HepG2 (cell line): Measurements from ENCODE around the gene FSTL1. TPM values are rescaled to one million over a fixed set of nuclear protein-coding genes. Genes with fewer than 3 reads are reported as not detected.

ENCODE experiments used
- ATAC-seq: fragments of 200-7000 bp; cut with Tn5 transposase; 3 replicates; pipeline ENCODE4 v1.9.1; 2020; ENCODE audit warnings: mild to moderate bottlenecking, moderate library complexity
- BruUV-seq: library from RNA; stranded (reverse); fragments of 400-500 nt; replicated peaks from 2 replicates; lab custom pipeline; 2021; lab: Mats Ljungman, UMichigan
- CTCF ChIA-PET: fragments of 300-600 bp; formaldehyde crosslinking; extraction: SDS; loops from one replicate; lab custom pipeline; 2021; ENCODE audit warnings: low total read pairs, inconsistent platforms, low intra/inter-chr PET ratio; lab: Yijun Ruan, JAX
- POLR2A ChIA-PET: fragments of 350-600 bp; sonication (Branson Sonifier 250); formaldehyde crosslinking; loops from one replicate; lab custom pipeline; 2020; ENCODE audit warnings: antibody characterized with exemption, inconsistent platforms; lab: Yijun Ruan, JAX
- DNase-seq: peaks from one replicate; pipeline ENCODE4 v3.0.0-alpha.2; 2015; ENCODE audit warnings: low spot score
- FAIRE-seq: peaks from 3 replicates; lab custom pipeline; 2011; peaks lifted over from hg19 to GRCh38; lab: Jason Lieb, UNC
- H2AFZ ChIP-seq: one replicate; pipeline ENCODE4 v1.6.1; 2011; ENCODE audit warnings: low read length, inconsistent platforms
- H3K27ac ChIP-seq: fragments of 300-600 bp; 3 replicates; pipeline ENCODE4 v1.8.0; 2011; ENCODE audit warnings: mixed run types, mild to moderate bottlenecking, mixed read lengths, low read length, inconsistent platforms; ENCODE audit not compliant: insufficient read depth; ENCODE audit errors: extremely low read length
- H3K27me3 ChIP-seq, 2 experiments: fragments of 200-600 bp in 1 of 2; 2 replicates in 1 of 2; 3 replicates in 1 of 2; pipeline versions ENCODE4 v1.6.0 to v1.8.0; 2011; ENCODE audit warnings: low read length in 2 of 2, mild to moderate bottlenecking in 2 of 2, moderate library complexity in 2 of 2, inconsistent platforms in 1 of 2; ENCODE audit not compliant: insufficient read depth in 2 of 2, control insufficient read depth in 1 of 2
- H3K36me3 ChIP-seq, 2 experiments: fragments of 200-600 bp in 1 of 2; replicated peaks in 1 of 2; 2 replicates in 1 of 2; 3 replicates in 1 of 2; pipeline versions ENCODE4 v1.5.1 to v1.8.0; 2011; ENCODE audit warnings: low read length in 2 of 2, inconsistent platforms in 1 of 2; ENCODE audit not compliant: insufficient read depth in 2 of 2, control insufficient read depth in 1 of 2
- H3K4me1 ChIP-seq: 2 replicates; pipeline ENCODE4 v1.5.1; 2012; ENCODE audit warnings: low read length, inconsistent platforms; ENCODE audit not compliant: insufficient read depth
- H3K4me2 ChIP-seq: 2 replicates; pipeline ENCODE4 v1.6.0; 2011; ENCODE audit warnings: low read depth, low read length, inconsistent platforms
- H3K4me3 ChIP-seq, 3 experiments: fragments of 200-600 bp in 1 of 3; sonication (generic), shearing (Covaris generic) in 1 of 3; replicated peaks in 1 of 3; 2 replicates each; pipeline ENCODE4 v1.5.1; 2011 to 2016; ENCODE audit warnings: low read length in 3 of 3, inconsistent platforms in 2 of 3, low read depth in 2 of 3, mild to moderate bottlenecking in 2 of 3, control low read depth in 1 of 3, mixed read lengths in 1 of 3; ENCODE audit not compliant: insufficient read depth in 1 of 3
- H3K79me2 ChIP-seq: one replicate; pipeline ENCODE4 v1.6.1; 2011; ENCODE audit warnings: low read length, inconsistent platforms; ENCODE audit not compliant: insufficient read depth
- H3K9ac ChIP-seq: 2 replicates; pipeline ENCODE4 v1.6.0; 2011; ENCODE audit warnings: mild to moderate bottlenecking, low read depth, low read length, inconsistent platforms; ENCODE audit not compliant: insufficient read depth
- H3K9me3 ChIP-seq: 2 replicates; pipeline ENCODE4 v1.5.1; 2012; ENCODE audit warnings: mild to moderate bottlenecking, low read length
- H4K20me1 ChIP-seq: 2 replicates; pipeline ENCODE4 v1.6.0; 2011; ENCODE audit warnings: inconsistent platforms, mild to moderate bottlenecking, low read length, moderate library complexity; ENCODE audit not compliant: insufficient read depth
- ATAD3A ChIP-seq: sonication (generic); formaldehyde crosslinking; IDR thresholded peaks from 2 replicates; pipeline ENCODE4 v1.4.0; 2020; ENCODE audit warnings: missing genetic modification reagents
- FOXA3 ChIP-seq: IDR thresholded peaks from 2 replicates; pipeline ENCODE4 v1.6.1; 2016; ENCODE audit warnings: missing genetic modification reagents, missing compliant biosample characterization
- GZF1 ChIP-seq: sonication (generic); formaldehyde crosslinking; IDR thresholded peaks from 2 replicates; pipeline ENCODE4 v1.5.1; 2020; ENCODE audit warnings: mild to moderate bottlenecking, missing genetic modification reagents
- MATR3 ChIP-seq: sonication (generic); formaldehyde crosslinking; IDR thresholded peaks from 2 replicates; pipeline ENCODE4 v1.4.0; 2020; ENCODE audit warnings: missing genetic modification reagents
- MEF2D ChIP-seq: sonication (generic); formaldehyde crosslinking; IDR thresholded peaks from 2 replicates; pipeline ENCODE4 v1.5.1; 2020; ENCODE audit warnings: mild to moderate bottlenecking, missing genetic modification reagents
- MIXL1 ChIP-seq: IDR thresholded peaks from 2 replicates; pipeline ENCODE4 v1.6.1; 2016
- NCOA1 ChIP-seq: sonication (generic); formaldehyde crosslinking; IDR thresholded peaks from 2 replicates; pipeline ENCODE4 v1.9.0; 2021; ENCODE audit warnings: missing genetic modification reagents
- NR2C2 ChIP-seq: sonication (generic); formaldehyde crosslinking; IDR thresholded peaks from 2 replicates; pipeline ENCODE4 v1.4.0; 2020; ENCODE audit warnings: missing genetic modification reagents, mild to moderate bottlenecking, moderate library complexity, borderline replicate concordance
- SMAD9 ChIP-seq: sonication (generic); formaldehyde crosslinking; IDR thresholded peaks from 2 replicates; pipeline ENCODE4 v1.5.1; 2020; ENCODE audit warnings: mild to moderate bottlenecking, missing genetic modification reagents
- SMYD3 ChIP-seq: sonication (generic); formaldehyde crosslinking; IDR thresholded peaks from 2 replicates; pipeline ENCODE4 v1.8.1; 2023; ENCODE audit warnings: mild to moderate bottlenecking, missing genetic modification reagents
- TARDBP ChIP-seq: sonication (generic); formaldehyde crosslinking; IDR thresholded peaks from 2 replicates; pipeline ENCODE4 v1.8.0; 2022; ENCODE audit warnings: mild to moderate bottlenecking, missing genetic modification reagents
- TEAD2 ChIP-seq: sonication (generic); formaldehyde crosslinking; IDR thresholded peaks from 2 replicates; pipeline ENCODE4 v1.9.0; 2021; ENCODE audit warnings: missing genetic modification reagents
- ZNF136 ChIP-seq: sonication (generic); formaldehyde crosslinking; IDR thresholded peaks from 2 replicates; pipeline ENCODE4 v1.8.1; 2022; ENCODE audit warnings: low read depth, mild to moderate bottlenecking, moderate library complexity, missing genetic modification reagents
- ZNF382 ChIP-seq: sonication (generic); formaldehyde crosslinking; IDR thresholded peaks from 2 replicates; pipeline ENCODE4 v1.5.0; 2020; ENCODE audit warnings: missing genetic modification reagents, mild to moderate bottlenecking, borderline replicate concordance
- ZNF670 ChIP-seq: sonication (generic); formaldehyde crosslinking; IDR thresholded peaks from 2 replicates; pipeline ENCODE4 v1.8.0; 2022; ENCODE audit warnings: mild to moderate bottlenecking, missing genetic modification reagents, borderline replicate concordance
- ZNF672 ChIP-seq: sonication (generic); formaldehyde crosslinking; IDR thresholded peaks from 2 replicates; pipeline ENCODE4 v1.8.1; 2022; ENCODE audit warnings: missing genetic modification reagents
- ZNF713 ChIP-seq: sonication (generic); formaldehyde crosslinking; IDR thresholded peaks from 2 replicates; pipeline ENCODE4 v1.4.0; 2020; ENCODE audit warnings: mild to moderate bottlenecking, missing genetic modification reagents
- WGBS: methylation state at CpG from one replicate; pipeline ENCODE4 v1.1.6; 2017; ENCODE audit warnings: low lambda C conversion rate; 5-methylcytosine and 5-hydroxymethylcytosine counted together
- in situ Hi-C: cut with HindIII; loops from 2 replicates; pipeline ENCODE4 v1.10.0; 2017; ENCODE audit warnings: low pct_unique_long_range_greater_than_20kb; ENCODE audit not compliant: extremely low pct_ligation_motif_present
- intact Hi-C: fragments of 100-400 bp; cut with micrococcal nuclease; formaldehyde crosslinking; loops from one replicate; pipeline ENCODE4 v1.10.0; 2022; ENCODE audit not compliant: unreplicated experiment
- polyA plus RNA-seq, 8 experiments: library from polyadenylated mRNA; depleted of rRNA in 3 of 8; stranded (reverse) in 7 of 8; unstranded in 1 of 8; fragments of >200 nt; fragmentation: Illumina TruSeq in 4 of 8; extraction: Trizol in 4 of 8; gene quantifications; 2 replicates each; pipeline versions ENCODE4 v1.2.1 to v1.2.3, GENCODE V29; 2011 to 2016; ENCODE audit warnings: low read depth in 4 of 8, missing spikeins in 1 of 8, mixed read lengths in 1 of 8; ENCODE audit not compliant: insufficient read depth in 1 of 8
- total RNA-seq, 5 experiments: library from RNA; depleted of rRNA; stranded (reverse); fragments of >200 nt; fragmentation: Illumina TruSeq; extraction: Trizol; gene quantifications; 2 replicates each; pipeline ENCODE4 v1.2.3, GENCODE V29; 2016; ENCODE audit warnings: low read depth in 1 of 5
- TF ChIP-seq, protein P1 (sequence below): sonication (generic); formaldehyde crosslinking; IDR thresholded peaks from 2 replicates; pipeline ENCODE4 v1.8.1; 2023; ENCODE audit warnings: missing genetic modification reagents, inconsistent platforms, borderline replicate concordance
- TF ChIP-seq, protein P2 (sequence below): sonication (generic); formaldehyde crosslinking; IDR thresholded peaks from 2 replicates; pipeline ENCODE4 v1.5.0; 2020; ENCODE audit warnings: missing genetic modification reagents
- TF ChIP-seq, protein P3 (sequence below): sonication (generic); formaldehyde crosslinking; IDR thresholded peaks from 2 replicates; pipeline ENCODE4 v1.5.1; 2020; ENCODE audit warnings: mild to moderate bottlenecking, missing genetic modification reagents, moderate library complexity

Gene FSTL1
- total and polyA plus RNA-seq, 2 of the 13 experiments (the other 11 are each of a cell fraction or from before 2014, with no cell fraction given), result 0.07 to 0.29 TPM

DNA sequence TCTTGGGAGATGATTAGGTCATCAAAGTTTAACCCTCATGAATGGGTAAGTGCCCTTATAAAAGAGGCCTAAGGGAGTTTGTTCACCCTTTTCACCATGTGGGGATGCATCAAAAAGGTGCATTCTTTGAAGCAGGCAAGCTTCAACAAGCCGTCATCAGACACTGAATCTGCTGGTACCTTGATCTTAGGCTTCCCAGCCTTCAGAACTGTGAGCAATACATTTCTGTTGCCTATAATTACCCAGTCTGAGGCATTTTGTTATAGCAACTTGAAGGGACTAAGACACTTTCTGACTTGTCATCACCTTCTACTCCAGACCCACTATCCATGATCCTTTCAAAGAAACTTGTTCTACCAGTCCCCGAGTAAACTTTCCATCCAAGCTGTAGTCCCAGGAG, 57.0 kb downstream of the FSTL1 start:
- Histone ChIP-seq H3K27me3 (peaks cover 0 to 11% of the 10 kb centered on the region in 2 experiments; a peak in 2 of 5 replicates), H3K36me3 (no peaks in the 10 kb centered on the region), H3K79me2 (no peaks in the 10 kb centered on the region), H3K9ac (no peak overlapping the region), H3K27ac (no peak overlapping the region), H3K4me2 (no peak overlapping the region), H3K4me1 (no peaks in the 10 kb centered on the region), H3K9me3 (no peaks in the 10 kb centered on the region), H2AFZ (no peak overlapping the region), H3K4me3 (no peak overlapping the region), H4K20me1 (no peaks in the 10 kb centered on the region)
- WGBS, result 0% methylated on average over 1 of the region's 2 CpGs
- DNase-seq (no peak), ATAC-seq (no peak), FAIRE-seq (no peak)
- in situ Hi-C loops, result no loop called here
- no TSS peak for BruUV-seq
- ChIA-PET CTCF (no interaction called here), POLR2A (no interaction called here)
- TF ChIP-seq ZNF670 (no peak), TARDBP (CRISPR knock-in tag) (no peak), MEF2D (no peak), ZNF382 (CRISPR knock-in tag) (no peak), NR2C2 (CRISPR knock-in tag) (no peak), MATR3 (no peak), MIXL1 (CRISPR knock-in tag) (no peak)
- intact Hi-C loops, result no loop called here

DNA sequence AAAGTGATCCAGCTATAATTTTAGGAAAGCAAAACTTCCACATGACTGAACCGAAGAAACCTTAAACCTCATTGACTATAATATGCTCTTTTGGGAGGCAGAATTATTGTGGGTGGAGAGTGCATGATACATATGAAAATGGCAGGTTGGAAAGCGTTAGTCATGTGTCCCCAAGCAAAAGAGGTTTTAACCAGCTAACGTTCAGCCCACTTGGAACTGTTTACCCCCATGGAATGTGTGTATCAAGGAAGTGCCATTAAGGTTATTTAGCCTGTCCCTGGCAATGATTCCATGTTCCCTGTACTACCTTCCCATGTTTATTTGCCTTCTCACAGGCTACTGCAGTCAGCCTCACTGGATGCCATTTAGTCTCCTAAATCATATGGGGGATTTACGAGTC, 57.5 kb downstream of the FSTL1 start:
- Histone ChIP-seq H3K4me1 (no peaks in the 10 kb centered on the region), H3K4me2 (no peak overlapping the region), H4K20me1 (no peaks in the 10 kb centered on the region), H3K27ac (no peak overlapping the region), H3K79me2 (no peaks in the 10 kb centered on the region), H3K9ac (no peak overlapping the region), H3K9me3 (no peaks in the 10 kb centered on the region), H2AFZ (no peak overlapping the region), H3K27me3 (peaks cover 0 to 11% of the 10 kb centered on the region in 2 experiments; a peak in 2 of 5 replicates), H3K4me3 (no peak overlapping the region), H3K36me3 (no peaks in the 10 kb centered on the region)
- DNase-seq (no peak), FAIRE-seq (no peak), ATAC-seq (no peak)
- no TSS peak for BruUV-seq
- POLR2A ChIA-PET, result no interaction called here
- CTCF ChIA-PET, result no interaction called here
- 3% methylated on average over 4 of the region's 4 CpGs for WGBS
- intact Hi-C loops (no loop called here), in situ Hi-C loops (no loop called here)
- TF ChIP-seq ZNF136 (CRISPR knock-in tag), result no peak
- no peak for TF ChIP-seq SMYD3 (CRISPR knock-in tag)
- TF ChIP-seq NCOA1, result no peak
- no peak for TF ChIP-seq ZNF713
- TF ChIP-seq, protein P1, sequence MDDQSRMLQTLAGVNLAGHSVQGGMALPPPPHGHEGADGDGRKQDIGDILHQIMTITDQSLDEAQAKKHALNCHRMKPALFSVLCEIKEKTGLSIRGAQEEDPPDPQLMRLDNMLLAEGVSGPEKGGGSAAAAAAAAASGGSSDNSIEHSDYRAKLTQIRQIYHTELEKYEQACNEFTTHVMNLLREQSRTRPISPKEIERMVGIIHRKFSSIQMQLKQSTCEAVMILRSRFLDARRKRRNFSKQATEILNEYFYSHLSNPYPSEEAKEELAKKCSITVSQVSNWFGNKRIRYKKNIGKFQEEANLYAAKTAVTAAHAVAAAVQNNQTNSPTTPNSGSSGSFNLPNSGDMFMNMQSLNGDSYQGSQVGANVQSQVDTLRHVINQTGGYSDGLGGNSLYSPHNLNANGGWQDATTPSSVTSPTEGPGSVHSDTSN (CRISPR knock-in tag), result no peak
- TF ChIP-seq ATAD3A, result no peak
- TF ChIP-seq, protein P2, sequence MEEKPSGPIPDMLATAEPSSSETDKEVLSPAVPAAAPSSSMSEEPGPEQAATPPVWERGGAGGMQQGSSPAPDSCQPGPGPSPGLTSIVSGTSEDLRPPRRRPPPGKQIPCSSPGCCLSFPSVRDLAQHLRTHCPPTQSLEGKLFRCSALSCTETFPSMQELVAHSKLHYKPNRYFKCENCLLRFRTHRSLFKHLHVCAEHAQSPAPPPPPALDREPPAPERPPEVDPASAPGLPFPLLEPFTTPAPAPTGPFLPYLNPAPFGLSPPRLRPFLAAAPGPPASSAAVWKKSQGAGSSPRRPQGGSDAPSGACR, result no peak
- TF ChIP-seq SMAD9 (CRISPR knock-in tag), result no peak
- TF ChIP-seq FOXA3 (CRISPR knock-in tag), result no peak
- TF ChIP-seq ZNF672, result no peak
- no peak for TF ChIP-seq GZF1
- no peak for TF ChIP-seq TEAD2 (CRISPR knock-in tag)
- TF ChIP-seq, protein P3, sequence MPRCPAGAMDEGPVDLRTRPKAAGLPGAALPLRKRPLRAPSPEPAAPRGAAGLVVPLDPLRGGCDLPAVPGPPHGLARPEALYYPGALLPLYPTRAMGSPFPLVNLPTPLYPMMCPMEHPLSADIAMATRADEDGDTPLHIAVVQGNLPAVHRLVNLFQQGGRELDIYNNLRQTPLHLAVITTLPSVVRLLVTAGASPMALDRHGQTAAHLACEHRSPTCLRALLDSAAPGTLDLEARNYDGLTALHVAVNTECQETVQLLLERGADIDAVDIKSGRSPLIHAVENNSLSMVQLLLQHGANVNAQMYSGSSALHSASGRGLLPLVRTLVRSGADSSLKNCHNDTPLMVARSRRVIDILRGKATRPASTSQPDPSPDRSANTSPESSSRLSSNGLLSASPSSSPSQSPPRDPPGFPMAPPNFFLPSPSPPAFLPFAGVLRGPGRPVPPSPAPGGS (CRISPR knock-in tag), result no peak
